Measurements from ENCODE around the gene DDX17. TPM values are rescaled to one million over a fixed set of nuclear protein-coding genes. Genes with fewer than 3 reads are reported as not detected.

DDX17 gene
- total RNA-seq, 1 experiment from 2014 or later = 343 TPM

- no TSS peak for BruUV-seq (replicated peaks)
These were observed 65.3 kb downstream of the DDX17 start for GRCh38 chr22:38440747-38441350.

DNA sequence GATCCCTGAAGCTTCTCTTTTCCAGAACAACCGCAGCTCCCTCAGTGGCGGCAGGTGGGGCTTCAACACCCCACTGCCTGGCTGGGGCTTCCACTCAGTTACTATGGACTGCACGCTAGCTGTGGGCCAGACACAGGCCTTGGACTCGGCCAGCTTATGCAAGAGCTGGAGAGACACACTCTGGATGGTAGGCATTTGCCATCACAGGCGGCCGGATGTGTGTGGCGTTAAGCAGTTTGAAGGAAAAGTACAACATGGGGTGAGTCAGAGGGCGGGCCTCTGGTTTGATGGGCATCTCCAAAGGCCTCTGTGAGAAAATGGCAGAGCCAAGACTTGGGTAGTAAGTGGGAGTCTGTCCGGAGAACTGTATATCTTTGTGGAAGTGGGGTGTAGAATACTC is 68.7 kb downstream of the DDX17 start:
- DNase-seq (ENCODE audit: low spot score) = no peak
- no TSS peak for BruUV-seq (replicated peaks)

More at GRCh38 chr22:38440747-38441350, 65.3 kb downstream of the DDX17 start:
- TF ChIP-seq CTCF (conservative IDR thresholded peaks at IDR 0.05; ENCODE audit: low read depth, low read length) (no peak), EZH2 (IDR thresholded peaks at IDR 0.05; ENCODE audit: borderline replicate concordance, low read depth, low read length, poor library complexity, severe bottlenecking) (no peak)
- ChIA-PET POLR2A (ENCODE audit: low non-redundant PET) (interaction anchor here (0.6 kb wide), 1 partner anchor 149 kb away, joined by 4 read pairs; no protein-coding TSS in a partner anchor), CTCF (no interaction called here)
- H3K4me1 ChIP-seq (ENCODE audit: insufficient read depth, low read length, poor library complexity, severe bottlenecking) = no peaks in the 10 kb centered on the region
- no peak overlapping the region for H3K4me3 ChIP-seq (ENCODE audit: low read depth, low read length, poor library complexity, severe bottlenecking)
- intact Hi-C loops (cut with micrococcal nuclease; ENCODE audit: unreplicated experiment) = no loop called here
- no peak overlapping the region for H3K27ac ChIP-seq (ENCODE audit: low read depth, low read length, poor library complexity, severe bottlenecking)
- H3K36me3 ChIP-seq (ENCODE audit: insufficient read depth, low read length, poor library complexity, severe bottlenecking) = no peaks in the 10 kb centered on the region
- no peaks in the 10 kb centered on the region for H3K27me3 ChIP-seq (replicated peaks; ENCODE audit: insufficient read depth, low read depth, low read length, poor library complexity)
- H3K9me3 ChIP-seq (ENCODE audit: low read depth, low read length, poor library complexity, severe bottlenecking) = no peaks in the 10 kb centered on the region
- no peak for DNase-seq (ENCODE audit: low spot score)

DNA sequence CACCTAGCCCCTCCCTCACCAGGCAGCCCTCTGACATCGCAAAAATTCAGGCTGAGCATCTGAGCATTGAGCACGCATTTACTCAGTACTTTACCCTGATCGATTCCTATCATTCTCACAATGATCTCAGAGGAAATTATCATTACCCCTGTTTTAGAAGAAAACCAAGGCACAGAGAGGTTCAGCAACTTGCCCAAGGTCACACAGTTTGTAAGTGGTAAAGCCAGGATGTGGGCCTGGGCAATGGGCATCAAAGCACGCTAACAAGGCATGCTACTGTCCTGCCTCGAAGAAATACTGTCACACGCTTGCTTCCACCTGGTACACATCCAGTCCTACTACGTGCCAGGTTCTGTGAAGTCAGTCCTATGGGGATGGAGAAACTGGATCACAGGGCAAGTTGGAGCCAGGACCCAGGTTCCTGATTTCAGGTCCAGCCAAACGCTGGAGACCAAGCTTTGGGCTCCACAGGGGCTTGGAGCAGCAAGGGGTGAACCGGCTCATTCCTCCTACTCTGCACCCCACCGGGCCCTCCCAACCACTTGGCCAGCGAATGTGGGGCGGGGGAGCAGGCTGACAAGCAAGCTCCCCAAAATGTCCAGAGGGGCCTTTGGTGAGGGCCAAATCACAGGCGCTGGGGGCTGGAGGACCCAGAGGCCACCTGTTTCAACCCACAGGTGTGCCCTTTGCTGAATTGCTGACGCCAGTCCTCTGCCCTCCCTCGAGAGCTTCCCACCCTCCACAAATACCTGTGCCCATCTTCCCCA is 69.3 kb downstream of the DDX17 start:
- Histone ChIP-seq H3K4me3 (ENCODE audit: low read depth, low read length, poor library complexity, severe bottlenecking) (no peak overlapping the region), H3K27me3 (replicated peaks; ENCODE audit: insufficient read depth, low read depth, low read length, poor library complexity) (no peaks in the 10 kb centered on the region), H3K27ac (ENCODE audit: low read depth, low read length, poor library complexity, severe bottlenecking) (no peak overlapping the region), H3K9me3 (ENCODE audit: low read depth, low read length, poor library complexity, severe bottlenecking) (no peaks in the 10 kb centered on the region), H3K36me3 (ENCODE audit: insufficient read depth, low read length, poor library complexity, severe bottlenecking) (no peaks in the 10 kb centered on the region), H3K4me1 (ENCODE audit: insufficient read depth, low read length, poor library complexity, severe bottlenecking) (no peaks in the 10 kb centered on the region)
- BruUV-seq (replicated peaks) = no TSS peak
- DNase-seq (ENCODE audit: low spot score) = no peak
- ChIA-PET CTCF (no interaction called here), POLR2A (ENCODE audit: low non-redundant PET) (no interaction called here)
- intact Hi-C loops (cut with micrococcal nuclease; ENCODE audit: unreplicated experiment) = no loop called here
- no peak for TF ChIP-seq EZH2 (IDR thresholded peaks at IDR 0.05; ENCODE audit: borderline replicate concordance, low read depth, low read length, poor library complexity, severe bottlenecking)
- TF ChIP-seq CTCF (conservative IDR thresholded peaks at IDR 0.05; ENCODE audit: low read depth, low read length) = no peak

More for the DNA sequence above, 68.7 kb downstream of the DDX17 start:
- Histone ChIP-seq H3K27ac (ENCODE audit: low read depth, low read length, poor library complexity, severe bottlenecking) (no peak overlapping the region), H3K9me3 (ENCODE audit: low read depth, low read length, poor library complexity, severe bottlenecking) (no peaks in the 10 kb centered on the region), H3K36me3 (ENCODE audit: insufficient read depth, low read length, poor library complexity, severe bottlenecking) (no peaks in the 10 kb centered on the region), H3K4me1 (ENCODE audit: insufficient read depth, low read length, poor library complexity, severe bottlenecking) (no peaks in the 10 kb centered on the region), H3K4me3 (ENCODE audit: low read depth, low read length, poor library complexity, severe bottlenecking) (no peak overlapping the region), H3K27me3 (replicated peaks; ENCODE audit: insufficient read depth, low read depth, low read length, poor library complexity) (no peaks in the 10 kb centered on the region)
- CTCF ChIA-PET = no interaction called here
- intact Hi-C loops (cut with micrococcal nuclease; ENCODE audit: unreplicated experiment) = no loop called here
- TF ChIP-seq CTCF (conservative IDR thresholded peaks at IDR 0.05; ENCODE audit: low read depth, low read length) (no peak), EZH2 (IDR thresholded peaks at IDR 0.05; ENCODE audit: borderline replicate concordance, low read depth, low read length, poor library complexity, severe bottlenecking) (no peak)
- POLR2A ChIA-PET (ENCODE audit: low non-redundant PET) = no interaction called here
